GM10248 (cell line): ENCODE results near the gene CTNNBIP1.

Experiments used
- CTCF ChIA-PET: fragments of 300-600 bp; sonication (Branson Sonifier 250); formaldehyde crosslinking; extraction: SDS; loops from one replicate; lab custom pipeline; 2021; ENCODE audit warnings: antibody characterized with exemption; lab: Yijun Ruan, JAX
- POLR2A ChIA-PET: fragments of 350-650 bp; sonication (Branson Sonifier 250); formaldehyde crosslinking; extraction: SDS; loops from one replicate; lab custom pipeline; 2020; ENCODE audit warnings: antibody characterized with exemption; lab: Yijun Ruan, JAX
- DNase-seq: peaks from one replicate; pipeline ENCODE4 v3.0.0; 2012; ENCODE audit errors: extremely low spot score
- CTCF ChIP-seq: IDR thresholded peaks from 2 replicates; pipeline ENCODE4 v1.5.1; 2012; ENCODE audit warnings: mild to moderate bottlenecking, low read depth; ENCODE audit errors: extremely low read depth, missing control alignments, control extremely low read depth

Gene CTNNBIP1

GRCh38 chr1:9906466-9906865 lies 3.6 kb downstream of the CTNNBIP1 start:
- no peak for TF ChIP-seq CTCF
- POLR2A ChIA-PET = no interaction called here
- CTCF ChIA-PET = interaction anchor here (0.9 to 1.3 kb wide), 3 partner anchors 10 to 33 kb away, joined by 3 to 4 read pairs (median 4); no protein-coding TSS in a partner anchor
- DNase-seq = no peak

GRCh38 chr1:9905010-9905409 lies 5.1 kb downstream of the CTNNBIP1 start:
- POLR2A ChIA-PET = no interaction called here
- CTCF ChIA-PET = interaction anchor here (1.1 to 1.9 kb wide), 3 partner anchors 10 to 46 kb away, joined by 4 to 7 read pairs (median 4); no protein-coding TSS in a partner anchor
- no peak for DNase-seq
- no peak for TF ChIP-seq CTCF

- no peak for DNase-seq
- ChIA-PET CTCF (interaction anchor here (1.1 to 1.9 kb wide), 4 partner anchors 11 to 47 kb away, joined by 4 to 7 read pairs (median 4); no protein-coding TSS in a partner anchor), POLR2A (no interaction called here)
- TF ChIP-seq CTCF = no peak
These were observed 5.5 kb downstream of the CTNNBIP1 start for GRCh38 chr1:9904596-9904995.

- POLR2A ChIA-PET = no interaction called here
- TF ChIP-seq CTCF = no peak
- CTCF ChIA-PET = interaction anchor here (0.8 to 1.9 kb wide), 7 partner anchors 9 to 47 kb away, joined by 3 to 7 read pairs (median 4); no protein-coding TSS in a partner anchor
- DNase-seq = no peak
These were observed 6.1 kb downstream of the CTNNBIP1 start for GRCh38 chr1:9903801-9904527.

- TF ChIP-seq CTCF = no peak
- ChIA-PET CTCF (no interaction called here), POLR2A (no interaction called here)
- DNase-seq = no peak
These were observed 8.0 kb downstream of the CTNNBIP1 start for GRCh38 chr1:9902060-9902452.

- CTCF ChIA-PET = no interaction called here
- TF ChIP-seq CTCF = no peak
- POLR2A ChIA-PET = no interaction called here
- no peak for DNase-seq
These were observed 8.7 kb downstream of the CTNNBIP1 start for GRCh38 chr1:9901148-9902059.
